ENCODE measurements around the gene GALNTL6.
A peak's percentile ranks its signal among the peaks of the same experiment; 100 is the strongest.
"Not testable (repeated sequence)": the region's sequence is repeated elsewhere in the genome, so short reads cannot be mapped to it uniquely, and the experiment has no call there.

The GALNTL6 gene

DNA sequence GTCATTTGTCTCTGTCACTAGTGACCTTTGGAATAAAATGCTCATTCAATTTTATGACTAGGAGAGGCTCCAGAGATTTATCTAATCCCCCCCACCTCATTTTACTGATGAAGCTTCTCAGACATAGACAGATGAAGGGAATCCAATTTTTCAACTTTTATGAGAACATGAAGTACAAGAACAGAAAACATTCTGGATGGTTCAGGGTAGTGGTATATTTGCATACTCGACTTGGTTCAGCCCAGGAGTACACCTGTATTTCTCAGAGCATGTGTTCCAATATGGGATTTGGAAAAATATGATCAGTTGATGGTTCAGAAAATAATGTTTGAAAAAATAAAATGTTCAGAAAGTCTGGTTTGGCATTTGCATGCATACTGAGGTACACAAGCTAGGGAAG lies 1224.0 kb downstream of the GALNTL6 start:
- H3K27ac ChIP-seq (ENCODE audit: low read depth in 2 of 2, low read length in 2 of 2), result peak overlapping the region in 1 of 2 donors; percentile 53
- H3K9ac ChIP-seq (ENCODE audit: low read depth in 1 of 2, low read length in 2 of 2), result no peak overlapping the region
- no peak overlapping the region for H3K4me3 ChIP-seq (ENCODE audit: low read length in 2 of 2)
- peaks cover 15 to 25% of the 10 kb centered on the region in 2 donors for H3K4me1 ChIP-seq (ENCODE audit: control insufficient read depth in 2 of 2, insufficient read depth in 2 of 2, low read length in 2 of 2)
- no peaks in the 10 kb centered on the region for H3K27me3 ChIP-seq (ENCODE audit: control insufficient read depth in 2 of 2, insufficient read depth in 2 of 2, low read length in 2 of 2)
- H3K9me3 ChIP-seq (ENCODE audit: control insufficient read depth in 2 of 2, low read length in 2 of 2), result no peaks in the 10 kb centered on the region
- H3K36me3 ChIP-seq (ENCODE audit: control insufficient read depth in 2 of 2, insufficient read depth in 2 of 2, low read length in 2 of 2), result no peaks in the 10 kb centered on the region

DNA sequence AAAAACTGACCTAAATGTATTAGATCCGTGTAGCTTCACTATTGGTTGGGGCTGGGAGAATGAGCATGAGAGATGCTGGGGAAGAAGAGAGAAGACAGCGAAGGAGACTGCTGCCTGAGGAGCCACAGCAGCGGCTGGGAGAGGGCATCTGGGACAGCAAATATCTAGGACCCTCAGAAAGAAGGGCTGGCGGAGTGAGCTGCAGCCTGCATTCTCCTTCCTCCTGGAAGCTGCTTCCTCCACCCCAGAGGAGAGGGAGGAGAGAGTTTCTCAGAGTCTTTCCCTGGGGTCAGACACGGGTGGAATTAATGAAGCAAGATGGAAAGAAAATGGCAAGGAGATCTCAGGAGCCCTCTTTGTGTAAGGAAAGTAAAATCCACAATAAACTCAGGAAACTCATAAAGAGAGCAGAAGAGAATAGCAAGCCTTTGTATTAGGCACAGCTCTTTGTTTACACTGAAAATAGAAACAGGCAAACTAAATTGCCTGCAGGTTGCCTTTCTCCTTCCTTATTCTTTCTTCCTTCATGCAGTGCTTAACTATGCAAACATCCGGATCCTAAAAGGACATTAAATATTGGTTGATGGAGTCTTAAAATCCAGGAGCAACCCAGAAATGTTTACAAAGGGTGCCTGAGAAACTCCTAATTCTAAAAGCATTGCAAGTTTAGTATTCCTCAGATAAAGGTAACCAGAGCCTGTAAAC lies 1225.1 kb downstream of the GALNTL6 start:
- H3K4me3 ChIP-seq (ENCODE audit: low read length in 2 of 2), result peak overlapping the region; percentile 31 to 46
- H3K9me3 ChIP-seq (ENCODE audit: control insufficient read depth in 2 of 2, low read length in 2 of 2), result no peaks in the 10 kb centered on the region
- H3K36me3 ChIP-seq (ENCODE audit: control insufficient read depth in 2 of 2, insufficient read depth in 2 of 2, low read length in 2 of 2), result no peaks in the 10 kb centered on the region
- peaks cover 15 to 25% of the 10 kb centered on the region in 2 donors for H3K4me1 ChIP-seq (ENCODE audit: control insufficient read depth in 2 of 2, insufficient read depth in 2 of 2, low read length in 2 of 2)
- peak overlapping the region; percentile 52 to 57 for H3K27ac ChIP-seq (ENCODE audit: low read depth in 2 of 2, low read length in 2 of 2)
- H3K27me3 ChIP-seq (ENCODE audit: control insufficient read depth in 2 of 2, insufficient read depth in 2 of 2, low read length in 2 of 2), result no peaks in the 10 kb centered on the region
- no peak overlapping the region for H3K9ac ChIP-seq (ENCODE audit: low read depth in 1 of 2, low read length in 2 of 2)

DNA sequence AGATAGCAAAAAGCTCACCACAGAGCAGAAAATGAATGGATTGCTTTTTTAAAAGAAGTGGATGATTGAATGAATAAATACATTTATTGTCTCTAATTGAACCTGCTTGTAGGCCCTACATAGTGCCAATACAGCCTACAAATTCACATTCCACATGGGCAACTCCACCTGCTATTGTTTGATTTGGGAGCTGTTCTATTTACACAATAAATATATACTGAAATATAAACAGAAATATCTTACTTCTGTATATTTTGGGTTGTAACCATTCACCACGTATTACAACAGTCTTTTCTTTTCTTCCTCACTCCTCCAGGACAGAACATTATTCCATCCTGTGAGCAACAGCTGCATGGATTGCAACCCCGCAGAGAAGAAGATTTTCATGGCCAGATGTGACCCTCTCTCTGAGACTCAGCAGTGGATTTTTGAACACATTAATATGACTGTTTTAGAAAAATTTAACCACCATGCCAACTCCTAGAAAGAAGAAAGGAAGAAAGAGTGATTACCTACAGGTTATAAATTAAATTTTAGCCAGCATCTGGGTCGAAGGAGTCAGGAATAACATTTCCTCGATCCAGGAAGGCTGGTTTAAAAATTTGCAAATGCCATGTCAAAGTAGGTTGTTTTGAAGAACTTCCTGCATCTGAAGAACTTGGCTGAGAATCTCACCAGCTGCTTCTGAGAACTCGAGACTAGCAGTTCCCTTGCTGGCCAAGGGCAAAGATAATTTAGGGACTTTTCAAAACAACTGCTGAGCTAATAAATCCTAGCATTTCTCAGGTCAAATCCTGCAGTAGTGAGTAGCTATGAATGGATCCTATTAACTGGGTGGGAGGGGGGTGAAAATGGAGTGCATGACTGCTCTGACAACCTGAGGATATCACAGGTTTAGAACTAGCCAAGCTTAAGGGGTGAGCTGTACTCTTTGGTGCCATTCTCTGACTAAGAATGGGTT lies 1226.7 kb downstream of the GALNTL6 start:
- H3K36me3 ChIP-seq (ENCODE audit: control insufficient read depth in 2 of 2, insufficient read depth in 2 of 2, low read length in 2 of 2), result no peaks in the 10 kb centered on the region

DNA sequence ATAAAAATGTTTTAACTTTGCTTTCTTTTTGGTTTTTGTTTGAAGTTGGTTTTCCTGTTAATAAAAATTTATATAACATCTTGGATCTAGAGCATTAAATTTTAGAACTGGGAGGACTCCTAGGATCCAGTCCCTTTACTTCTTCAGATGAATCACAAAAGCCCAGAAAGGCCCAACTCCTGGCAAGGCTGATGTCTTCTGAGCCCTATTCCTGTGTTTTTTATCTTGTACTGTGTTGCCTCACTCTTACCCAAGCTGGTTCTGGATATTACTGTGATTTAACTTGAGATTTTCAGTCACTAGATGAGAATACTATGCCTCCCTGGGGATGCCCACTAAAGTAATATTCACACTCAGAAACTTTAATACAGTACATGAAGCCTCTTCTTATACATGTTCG lies 1228.3 kb downstream of the GALNTL6 start:
- H3K36me3 ChIP-seq (ENCODE audit: control insufficient read depth in 2 of 2, insufficient read depth in 2 of 2, low read length in 2 of 2), result no peaks in the 10 kb centered on the region
- H3K27ac ChIP-seq (ENCODE audit: low read depth in 2 of 2, low read length in 2 of 2), result no peak overlapping the region
- H3K9me3 ChIP-seq (ENCODE audit: control insufficient read depth in 2 of 2, low read length in 2 of 2), result no peaks in the 10 kb centered on the region
- H3K4me1 ChIP-seq (ENCODE audit: control insufficient read depth in 2 of 2, insufficient read depth in 2 of 2, low read length in 2 of 2), result peaks cover 15 to 25% of the 10 kb centered on the region in 2 donors
- H3K4me3 ChIP-seq (ENCODE audit: low read length in 2 of 2), result peak overlapping the region in 1 of 2 donors; percentile 43
- no peaks in the 10 kb centered on the region for H3K27me3 ChIP-seq (ENCODE audit: control insufficient read depth in 2 of 2, insufficient read depth in 2 of 2, low read length in 2 of 2)
- H3K9ac ChIP-seq (ENCODE audit: low read depth in 1 of 2, low read length in 2 of 2), result no peak overlapping the region

More for the DNA sequence above, 1226.7 kb downstream of the GALNTL6 start:
- Histone ChIP-seq H3K27ac (ENCODE audit: low read depth in 2 of 2, low read length in 2 of 2) (peak overlapping the region; percentile 11 to 41), H3K4me3 (ENCODE audit: low read length in 2 of 2) (peak overlapping the region; percentile 40 to 48), H3K4me1 (ENCODE audit: control insufficient read depth in 2 of 2, insufficient read depth in 2 of 2, low read length in 2 of 2) (peaks cover 15 to 25% of the 10 kb centered on the region in 2 donors), H3K27me3 (ENCODE audit: control insufficient read depth in 2 of 2, insufficient read depth in 2 of 2, low read length in 2 of 2) (no peaks in the 10 kb centered on the region), H3K9me3 (ENCODE audit: control insufficient read depth in 2 of 2, low read length in 2 of 2) (no peaks in the 10 kb centered on the region), H3K9ac (ENCODE audit: low read depth in 1 of 2, low read length in 2 of 2) (no peak overlapping the region)

DNA sequence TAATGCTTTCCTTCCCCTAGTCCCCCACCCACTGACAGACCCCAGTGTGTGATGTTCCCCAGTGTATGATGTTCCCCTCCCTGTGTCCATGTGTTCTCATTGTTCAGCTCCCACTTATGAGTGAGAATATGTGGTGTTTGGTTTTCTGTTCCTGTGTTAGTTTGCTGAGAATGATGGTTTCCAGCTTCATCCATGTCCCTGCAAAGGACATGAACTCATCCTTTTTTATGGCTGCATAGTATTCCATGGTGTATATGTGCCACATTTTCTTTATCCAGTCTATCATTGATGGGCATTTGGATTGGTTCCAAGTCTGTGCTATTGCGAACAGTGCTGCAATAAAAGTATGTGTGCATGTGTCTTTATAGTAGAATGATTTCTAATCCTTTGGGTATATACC lies 1228.9 kb downstream of the GALNTL6 start:
- not testable (repeated sequence) for H3K27me3 ChIP-seq (ENCODE audit: control insufficient read depth in 2 of 2, insufficient read depth in 2 of 2, low read length in 2 of 2); H3K4me3 ChIP-seq (ENCODE audit: low read length in 2 of 2); H3K9ac ChIP-seq (ENCODE audit: low read depth in 1 of 2, low read length in 2 of 2); H3K27ac ChIP-seq (ENCODE audit: low read depth in 2 of 2, low read length in 2 of 2); H3K36me3 ChIP-seq (ENCODE audit: control insufficient read depth in 2 of 2, insufficient read depth in 2 of 2, low read length in 2 of 2); H3K9me3 ChIP-seq (ENCODE audit: control insufficient read depth in 2 of 2, low read length in 2 of 2)
- peaks cover 15 to 22% of the 10 kb centered on the region in 2 donors for H3K4me1 ChIP-seq (ENCODE audit: control insufficient read depth in 2 of 2, insufficient read depth in 2 of 2, low read length in 2 of 2)

DNA sequence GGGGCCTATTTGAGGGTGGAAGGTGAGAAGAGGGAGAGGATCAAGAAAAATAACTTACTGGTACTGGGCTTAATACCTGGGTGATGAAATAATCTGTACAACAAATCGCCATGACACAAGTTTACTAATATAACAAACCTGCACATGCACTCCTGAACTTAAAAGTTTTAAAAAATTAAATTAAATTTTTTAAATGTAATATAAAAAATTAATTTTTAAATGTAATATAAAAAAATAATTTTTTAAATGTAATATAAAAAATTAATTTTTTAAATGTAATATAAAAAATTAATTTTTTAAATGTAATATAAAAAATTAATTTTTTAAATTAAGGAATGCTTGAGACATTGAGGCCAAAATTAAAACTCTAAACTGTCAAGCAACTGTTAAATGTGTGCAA lies 1231.1 kb downstream of the GALNTL6 start:
- Histone ChIP-seq H3K9ac (ENCODE audit: low read depth in 1 of 2, low read length in 2 of 2) (no peak overlapping the region), H3K27ac (ENCODE audit: low read depth in 2 of 2, low read length in 2 of 2) (no peak overlapping the region), H3K4me1 (ENCODE audit: control insufficient read depth in 2 of 2, insufficient read depth in 2 of 2, low read length in 2 of 2) (peaks cover 2 to 4% of the 10 kb centered on the region in 2 donors), H3K4me3 (ENCODE audit: low read length in 2 of 2) (no peak overlapping the region), H3K36me3 (ENCODE audit: control insufficient read depth in 2 of 2, insufficient read depth in 2 of 2, low read length in 2 of 2) (no peaks in the 10 kb centered on the region), H3K9me3 (ENCODE audit: control insufficient read depth in 2 of 2, low read length in 2 of 2) (no peaks in the 10 kb centered on the region), H3K27me3 (ENCODE audit: control insufficient read depth in 2 of 2, insufficient read depth in 2 of 2, low read length in 2 of 2) (no peaks in the 10 kb centered on the region)

DNA sequence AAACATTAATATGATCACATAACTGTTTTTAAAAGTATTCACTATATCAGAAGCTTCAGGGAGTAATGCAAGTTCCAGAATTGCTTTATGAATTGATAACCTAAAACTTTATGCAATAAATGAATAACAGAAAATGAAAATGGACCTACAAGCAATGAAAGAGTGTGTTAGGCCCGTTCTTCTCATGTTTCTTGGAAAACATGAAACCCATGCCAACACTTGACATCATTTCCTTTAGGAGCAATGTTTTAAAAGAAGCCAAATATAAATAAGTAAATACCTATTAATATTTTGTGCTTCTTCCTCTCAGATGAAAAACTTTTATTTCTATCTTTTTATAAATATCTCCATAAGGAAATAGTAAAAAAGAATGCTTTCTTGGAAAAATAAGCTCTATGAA lies 1232.4 kb downstream of the GALNTL6 start:
- H3K9me3 ChIP-seq (ENCODE audit: control insufficient read depth in 2 of 2, low read length in 2 of 2), result no peaks in the 10 kb centered on the region
- no peak overlapping the region for H3K4me3 ChIP-seq (ENCODE audit: low read length in 2 of 2)
- H3K4me1 ChIP-seq (ENCODE audit: control insufficient read depth in 2 of 2, insufficient read depth in 2 of 2, low read length in 2 of 2), result no peaks in the 10 kb centered on the region
- H3K36me3 ChIP-seq (ENCODE audit: control insufficient read depth in 2 of 2, insufficient read depth in 2 of 2, low read length in 2 of 2), result no peaks in the 10 kb centered on the region
- no peaks in the 10 kb centered on the region for H3K27me3 ChIP-seq (ENCODE audit: control insufficient read depth in 2 of 2, insufficient read depth in 2 of 2, low read length in 2 of 2)
- H3K27ac ChIP-seq (ENCODE audit: low read depth in 2 of 2, low read length in 2 of 2), result no peak overlapping the region
- no peak overlapping the region for H3K9ac ChIP-seq (ENCODE audit: low read depth in 1 of 2, low read length in 2 of 2)

DNA sequence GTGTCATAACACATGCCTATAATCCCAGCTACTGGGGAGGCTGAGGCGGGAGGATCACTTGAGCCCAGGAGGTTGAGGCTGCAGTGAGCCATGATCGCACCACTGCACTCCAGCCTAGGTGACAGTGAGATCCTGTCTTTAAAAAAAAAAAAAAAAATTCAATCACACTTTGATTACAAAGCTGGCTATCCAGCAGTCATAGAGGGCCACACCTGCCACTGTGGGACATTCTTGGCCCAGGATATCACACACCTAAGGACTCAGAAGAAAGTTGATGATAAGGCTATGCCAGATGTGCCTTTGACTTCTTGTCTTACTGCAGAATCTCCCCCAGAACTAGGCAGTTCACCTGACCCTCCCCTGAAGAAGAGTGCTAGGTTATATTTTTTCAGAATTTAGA lies 1232.9 kb downstream of the GALNTL6 start:
- no peak overlapping the region for H3K9ac ChIP-seq (ENCODE audit: low read depth in 1 of 2, low read length in 2 of 2)
- H3K27me3 ChIP-seq (ENCODE audit: control insufficient read depth in 2 of 2, insufficient read depth in 2 of 2, low read length in 2 of 2), result no peaks in the 10 kb centered on the region
- H3K4me3 ChIP-seq (ENCODE audit: low read length in 2 of 2), result no peak overlapping the region
- H3K27ac ChIP-seq (ENCODE audit: low read depth in 2 of 2, low read length in 2 of 2), result no peak overlapping the region
- H3K9me3 ChIP-seq (ENCODE audit: control insufficient read depth in 2 of 2, low read length in 2 of 2), result no peaks in the 10 kb centered on the region
- H3K36me3 ChIP-seq (ENCODE audit: control insufficient read depth in 2 of 2, insufficient read depth in 2 of 2, low read length in 2 of 2), result no peaks in the 10 kb centered on the region
- no peaks in the 10 kb centered on the region for H3K4me1 ChIP-seq (ENCODE audit: control insufficient read depth in 2 of 2, insufficient read depth in 2 of 2, low read length in 2 of 2)

DNA sequence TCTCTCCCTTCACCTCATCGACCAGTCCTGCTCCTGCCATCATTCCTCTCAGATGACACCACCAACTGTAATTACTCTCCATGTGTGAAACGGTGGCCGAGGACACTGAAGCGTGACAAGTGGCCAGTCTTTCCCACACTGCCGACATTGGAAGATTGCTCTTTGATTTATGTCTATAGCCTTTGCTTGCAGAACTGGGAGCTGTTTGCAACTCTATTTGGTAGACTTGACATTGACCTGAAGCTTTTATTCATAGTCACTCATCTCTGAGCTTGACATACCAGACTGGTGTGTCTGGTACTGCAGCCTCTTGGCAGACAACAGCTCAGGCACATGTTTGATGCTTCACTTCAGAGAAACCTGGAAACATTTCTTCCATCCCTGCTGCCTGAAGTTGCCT lies 1233.6 kb downstream of the GALNTL6 start:
- Histone ChIP-seq H3K9me3 (ENCODE audit: control insufficient read depth in 2 of 2, low read length in 2 of 2) (no peaks in the 10 kb centered on the region), H3K4me3 (ENCODE audit: low read length in 2 of 2) (no peak overlapping the region), H3K27me3 (ENCODE audit: control insufficient read depth in 2 of 2, insufficient read depth in 2 of 2, low read length in 2 of 2) (no peaks in the 10 kb centered on the region), H3K9ac (ENCODE audit: low read depth in 1 of 2, low read length in 2 of 2) (no peak overlapping the region), H3K27ac (ENCODE audit: low read depth in 2 of 2, low read length in 2 of 2) (no peak overlapping the region), H3K36me3 (ENCODE audit: control insufficient read depth in 2 of 2, insufficient read depth in 2 of 2, low read length in 2 of 2) (no peaks in the 10 kb centered on the region), H3K4me1 (ENCODE audit: control insufficient read depth in 2 of 2, insufficient read depth in 2 of 2, low read length in 2 of 2) (no peaks in the 10 kb centered on the region)

DNA sequence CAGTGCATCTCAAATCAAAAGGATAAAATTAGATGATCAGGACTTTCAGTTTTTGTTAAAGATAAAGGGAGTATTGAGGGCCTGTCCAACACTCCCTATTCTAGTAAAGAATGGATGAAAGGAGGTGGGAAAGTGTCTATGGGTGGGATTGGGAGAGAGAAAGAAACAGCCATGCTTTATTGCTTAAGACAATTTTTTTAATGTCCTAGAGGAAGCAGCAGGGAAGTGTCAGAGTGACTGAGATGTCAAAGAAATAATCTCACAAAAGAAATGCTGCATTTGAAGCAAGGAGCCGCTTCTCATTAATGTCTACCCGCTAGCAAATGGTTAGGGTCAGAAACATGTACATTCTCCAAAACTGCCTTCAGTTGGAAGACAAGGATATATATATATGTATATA lies 1238.0 kb downstream of the GALNTL6 start:
- no peaks in the 10 kb centered on the region for H3K36me3 ChIP-seq (ENCODE audit: control insufficient read depth in 2 of 2, insufficient read depth in 2 of 2, low read length in 2 of 2)
- no peak overlapping the region for H3K9ac ChIP-seq (ENCODE audit: low read depth in 1 of 2, low read length in 2 of 2)
- no peaks in the 10 kb centered on the region for H3K4me1 ChIP-seq (ENCODE audit: control insufficient read depth in 2 of 2, insufficient read depth in 2 of 2, low read length in 2 of 2)
- no peaks in the 10 kb centered on the region for H3K9me3 ChIP-seq (ENCODE audit: control insufficient read depth in 2 of 2, low read length in 2 of 2)
- no peak overlapping the region for H3K27ac ChIP-seq (ENCODE audit: low read depth in 2 of 2, low read length in 2 of 2)
- H3K4me3 ChIP-seq (ENCODE audit: low read length in 2 of 2), result no peak overlapping the region
- no peaks in the 10 kb centered on the region for H3K27me3 ChIP-seq (ENCODE audit: control insufficient read depth in 2 of 2, insufficient read depth in 2 of 2, low read length in 2 of 2)
